Measurements from ENCODE around the gene GULP1.

GRCh38 chr2:188306271-188306670 is 14.6 kb downstream of the GULP1 start:
- TF ChIP-seq SIN3A (IDR thresholded peaks at IDR 0.05; ENCODE audit: borderline replicate concordance, insufficient read depth, low read length) (no peak), TAF1 (IDR thresholded peaks at IDR 0.05; ENCODE audit: borderline replicate concordance, insufficient read depth, low read length) (no peak), REST (IDR thresholded peaks at IDR 0.05; ENCODE audit: insufficient read depth in 1 of 2, low read depth in 2 of 2, low read length in 2 of 2) (no peak), POLR2AphosphoS5 (IDR thresholded peaks at IDR 0.05; ENCODE audit: low read depth, low read length) (no peak)
